AG04450 (cell line): ENCODE data around the gene CPNE4. TPM values are rescaled to one million over a fixed set of nuclear protein-coding genes. Genes with fewer than 3 reads are reported as not detected.

Experiments used
- CTCF ChIA-PET: fragments of 300-600, 350-600 bp; formaldehyde crosslinking; extraction: SDS; loops from one replicate; lab custom pipeline; 2022; ENCODE audit warnings: antibody characterized with exemption, inconsistent platforms; lab: Charles Lee
- POLR2A ChIA-PET: fragments of 350-600 bp; formaldehyde crosslinking; extraction: SDS; loops from one replicate; lab custom pipeline; 2021; ENCODE audit warnings: antibody characterized with exemption, inconsistent platforms; lab: Yijun Ruan, JAX
- DNase-seq: peaks from one replicate; pipeline ENCODE4 v3.0.0-alpha.2; 2011; ENCODE audit warnings: low read depth, low spot score
- H3K27ac ChIP-seq: one replicate; pipeline ENCODE4 v1.5.1; 2012; ENCODE audit warnings: low read depth, low read length, control low read depth
- H3K27me3 ChIP-seq: one replicate; pipeline ENCODE4 v1.6.0; 2012; ENCODE audit warnings: low read length; ENCODE audit not compliant: control insufficient read depth, insufficient read depth
- H3K4me3 ChIP-seq: 2 replicates; pipeline ENCODE4 v1.5.1; 2011; ENCODE audit warnings: mild to moderate bottlenecking, low read depth, low read length, control low read depth
- H3K9me3 ChIP-seq: 2 replicates; pipeline ENCODE4 v1.5.1; 2012; ENCODE audit warnings: low read length; ENCODE audit not compliant: control insufficient read depth, insufficient read depth
- polyA plus RNA-seq: library from polyadenylated mRNA; depleted of rRNA; stranded (reverse); fragments of >200 nt; gene quantifications from 2 replicates; pipeline ENCODE4 v1.2.3, GENCODE V29; 2011
- TF ChIP-seq, protein P1 (sequence below): IDR thresholded peaks from 2 replicates; pipeline ENCODE4 v1.5.1; 2011; ENCODE audit warnings: low read depth, low read length, control low read depth, inconsistent platforms

The CPNE4 gene
- polyA plus RNA-seq, 1 experiment, result not detected

DNA sequence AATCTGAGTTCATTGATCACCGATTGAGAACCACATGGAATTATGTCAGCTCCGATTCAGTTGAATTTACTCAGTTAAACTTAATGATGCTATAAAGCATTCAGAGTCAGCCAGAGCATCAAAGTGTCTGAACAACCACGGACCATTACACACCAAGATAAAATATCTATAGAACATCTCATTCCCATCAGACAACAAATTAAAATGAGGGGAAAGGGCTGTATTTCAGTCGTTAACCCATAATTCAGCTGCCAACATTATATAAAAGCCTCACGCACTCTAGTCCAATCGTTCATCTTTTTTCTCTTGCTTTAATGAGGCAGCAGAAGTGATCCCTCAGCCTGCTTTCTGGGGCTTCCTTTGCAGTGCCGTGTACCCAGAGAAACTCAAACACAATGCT is 11.9 kb downstream of the CPNE4 start:
- Histone ChIP-seq H3K4me3 (no peak overlapping the region), H3K27me3 (no peaks in the 10 kb centered on the region), H3K27ac (no peak overlapping the region), H3K9me3 (no peaks in the 10 kb centered on the region)
- TF ChIP-seq, protein P1, sequence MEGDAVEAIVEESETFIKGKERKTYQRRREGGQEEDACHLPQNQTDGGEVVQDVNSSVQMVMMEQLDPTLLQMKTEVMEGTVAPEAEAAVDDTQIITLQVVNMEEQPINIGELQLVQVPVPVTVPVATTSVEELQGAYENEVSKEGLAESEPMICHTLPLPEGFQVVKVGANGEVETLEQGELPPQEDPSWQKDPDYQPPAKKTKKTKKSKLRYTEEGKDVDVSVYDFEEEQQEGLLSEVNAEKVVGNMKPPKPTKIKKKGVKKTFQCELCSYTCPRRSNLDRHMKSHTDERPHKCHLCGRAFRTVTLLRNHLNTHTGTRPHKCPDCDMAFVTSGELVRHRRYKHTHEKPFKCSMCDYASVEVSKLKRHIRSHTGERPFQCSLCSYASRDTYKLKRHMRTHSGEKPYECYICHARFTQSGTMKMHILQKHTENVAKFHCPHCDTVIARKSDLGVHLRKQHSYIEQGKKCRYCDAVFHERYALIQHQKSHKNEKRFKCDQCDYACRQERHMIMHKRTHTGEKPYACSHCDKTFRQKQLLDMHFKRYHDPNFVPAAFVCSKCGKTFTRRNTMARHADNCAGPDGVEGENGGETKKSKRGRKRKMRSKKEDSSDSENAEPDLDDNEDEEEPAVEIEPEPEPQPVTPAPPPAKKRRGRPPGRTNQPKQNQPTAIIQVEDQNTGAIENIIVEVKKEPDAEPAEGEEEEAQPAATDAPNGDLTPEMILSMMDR, result no peak
- ChIA-PET POLR2A (no interaction called here), CTCF (interaction anchor here (0.5 to 4.4 kb wide), 4 partner anchors 16 to 228 kb away, joined by 3 to 26 read pairs (median 6); no protein-coding TSS in a partner anchor)
- DNase-seq, result no peak

DNA sequence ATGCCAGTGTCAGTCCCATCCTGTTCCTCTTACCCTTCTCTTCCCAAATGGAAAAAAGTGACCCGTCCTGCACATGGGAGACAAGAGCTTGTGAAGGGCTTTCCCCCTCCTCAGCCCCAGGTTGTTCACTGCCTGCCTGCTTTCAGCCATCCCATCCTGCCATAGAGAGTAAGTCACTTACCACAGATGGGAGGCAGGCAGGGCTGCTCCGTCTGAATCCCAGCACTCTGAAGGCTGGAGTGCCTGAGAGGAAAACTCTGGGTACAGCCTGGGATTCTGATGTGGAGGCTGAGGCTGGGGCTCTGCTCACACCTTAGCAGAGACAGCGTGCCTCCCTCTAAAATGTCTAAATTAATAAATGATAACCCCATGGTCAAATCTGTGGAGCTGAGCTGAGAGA is 14.8 kb downstream of the CPNE4 start:
- Histone ChIP-seq H3K27ac (no peak overlapping the region), H3K4me3 (no peak overlapping the region), H3K27me3 (no peaks in the 10 kb centered on the region), H3K9me3 (no peaks in the 10 kb centered on the region)
- DNase-seq, result no peak
- POLR2A ChIA-PET, result no interaction called here
- TF ChIP-seq, protein P1, result no peak
- CTCF ChIA-PET, result interaction anchor here (0.9 to 4.4 kb wide), 4 partner anchors 10 to 225 kb away, joined by 4 to 26 read pairs (median 5); partner anchors contain the start of gene CPNE4

GRCh38 chr3:132017137-132017536 is 17.7 kb downstream of the CPNE4 start:
- Histone ChIP-seq H3K27me3 (no peaks in the 10 kb centered on the region), H3K9me3 (no peaks in the 10 kb centered on the region), H3K4me3 (no peak overlapping the region), H3K27ac (no peak overlapping the region)
- DNase-seq, result no peak
- TF ChIP-seq, protein P1, result no peak
- ChIA-PET POLR2A (no interaction called here), CTCF (interaction anchor here (1.1 to 1.2 kb wide), 2 partner anchors 10 to 222 kb away, joined by 3 to 5 read pairs; no protein-coding TSS in a partner anchor)

DNA sequence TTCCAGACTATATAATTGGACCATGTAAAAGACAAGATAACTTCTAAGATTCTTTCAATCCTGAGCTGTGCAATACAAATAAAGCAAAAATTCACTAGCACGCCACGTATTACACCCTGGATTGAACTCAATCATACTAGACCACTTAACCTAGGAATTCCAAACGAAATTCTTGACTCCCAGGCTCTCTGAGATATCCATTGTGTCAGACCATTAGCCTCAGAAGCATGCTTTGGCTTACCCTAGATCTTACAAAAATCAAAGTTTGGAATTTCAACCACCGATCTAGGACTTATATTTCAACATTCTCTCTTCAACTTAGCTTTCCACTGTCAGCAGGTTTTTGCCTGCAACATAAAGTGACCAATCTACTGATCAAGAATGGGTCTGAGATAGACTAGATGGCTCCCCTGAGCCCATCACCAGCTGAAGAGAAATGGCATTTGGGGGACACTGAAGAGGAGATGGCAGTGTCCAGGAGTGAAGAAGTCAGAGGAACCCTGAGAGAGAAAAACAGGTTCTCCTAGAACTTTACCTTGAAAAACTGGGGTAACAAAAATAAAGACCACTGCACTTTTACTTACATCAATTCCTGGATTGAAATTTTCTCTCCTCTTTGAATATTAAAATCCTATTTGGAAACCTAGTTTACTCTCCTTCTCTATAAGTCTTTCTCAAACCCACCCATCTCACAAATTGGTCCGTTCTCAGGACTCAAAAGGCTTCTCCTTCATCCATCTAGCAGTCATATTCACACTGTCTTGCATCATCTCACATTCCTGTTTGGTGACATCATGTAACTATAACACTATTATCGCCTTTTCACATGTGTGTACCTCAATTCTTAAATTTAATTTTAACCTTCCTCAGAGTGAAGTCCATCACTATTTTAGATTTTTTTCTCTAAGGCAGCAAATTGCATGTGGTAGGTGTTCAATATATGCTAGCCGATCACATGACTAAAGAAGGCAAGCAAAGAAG is 18.5 kb downstream of the CPNE4 start:
- H3K27me3 ChIP-seq, result no peaks in the 10 kb centered on the region

More for the DNA sequence above, 18.5 kb downstream of the CPNE4 start:
- Histone ChIP-seq H3K9me3 (no peaks in the 10 kb centered on the region), H3K27ac (no peak overlapping the region), H3K4me3 (no peak overlapping the region)
- TF ChIP-seq, protein P1, result no peak
- DNase-seq, result no peak
- CTCF ChIA-PET, result interaction anchor here (1.1 to 1.9 kb wide), 3 partner anchors 9 to 222 kb away, joined by 3 to 10 read pairs (median 5); no protein-coding TSS in a partner anchor
- POLR2A ChIA-PET, result no interaction called here
